SK-N-SH (cell line): ENCODE results near the gene ROBO1.

ENCODE experiments used
- POLR2AphosphoS5 ChIP-seq: IDR thresholded peaks from 2 replicates; pipeline ENCODE4 v1.6.1; 2012; ENCODE audit warnings: low read depth, low read length
- RCOR1 ChIP-seq: fragments of 150-350 bp; IDR thresholded peaks from 2 replicates; pipeline ENCODE4 v1.6.1; 2017; ENCODE audit warnings: antibody characterized with exemption, low read length
- TF ChIP-seq, protein P1 (sequence below): fragments of 150-350 bp; IDR thresholded peaks from 2 replicates; pipeline ENCODE4 v1.6.1; 2017; ENCODE audit warnings: antibody characterized with exemption, low read length, low read depth, borderline replicate concordance

DNA sequence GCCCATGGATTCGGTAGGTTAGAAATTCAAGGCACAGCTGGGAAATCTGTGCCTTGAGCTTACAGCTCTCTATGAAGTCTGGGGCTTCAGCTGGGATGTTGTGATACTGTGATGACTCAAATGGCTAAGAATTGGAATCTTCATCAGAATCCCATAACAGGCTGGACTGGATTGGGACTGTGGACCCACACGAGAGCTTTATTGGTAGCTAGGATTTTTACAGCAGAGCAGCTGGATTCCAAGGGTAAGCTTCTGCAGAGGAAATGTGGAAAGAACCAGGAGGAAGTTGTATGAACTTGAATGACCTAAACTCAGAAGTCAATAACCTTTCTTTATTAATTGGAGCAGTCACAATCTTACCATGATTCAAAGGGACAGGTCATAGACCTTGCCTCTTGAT is 1187.1 kb downstream of the ROBO1 start:
- TF ChIP-seq RCOR1 (no peak), POLR2AphosphoS5 (no peak)
- TF ChIP-seq, protein P1, sequence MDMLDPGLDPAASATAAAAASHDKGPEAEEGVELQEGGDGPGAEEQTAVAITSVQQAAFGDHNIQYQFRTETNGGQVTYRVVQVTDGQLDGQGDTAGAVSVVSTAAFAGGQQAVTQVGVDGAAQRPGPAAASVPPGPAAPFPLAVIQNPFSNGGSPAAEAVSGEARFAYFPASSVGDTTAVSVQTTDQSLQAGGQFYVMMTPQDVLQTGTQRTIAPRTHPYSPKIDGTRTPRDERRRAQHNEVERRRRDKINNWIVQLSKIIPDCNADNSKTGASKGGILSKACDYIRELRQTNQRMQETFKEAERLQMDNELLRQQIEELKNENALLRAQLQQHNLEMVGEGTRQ = no peak
